ENCODE data around the gene GLIPR2. TPM values are rescaled to one million over a fixed set of nuclear protein-coding genes. Genes with fewer than 3 reads are reported as not detected.
A peak's percentile ranks its signal among the peaks of the same experiment; 100 is the strongest.

GLIPR2 gene
- total and polyA plus RNA-seq, 2 of the 4 experiments (the other 2 are of a cell fraction), result 35.8 to 43.3 TPM

- Histone ChIP-seq H3K27ac (ENCODE audit: insufficient read depth, low read length) (no peak overlapping the region), H2AK5ac (ENCODE audit: low read depth, low read length) (no peak overlapping the region), H3K56ac (ENCODE audit: extremely low read depth, insufficient read depth, low read length) (no peak overlapping the region), H3K18ac (ENCODE audit: low read depth, low read length) (no peak overlapping the region), H3K36me3 (ENCODE audit: control insufficient read depth, insufficient read depth, low read length) (peaks cover 13% of the 10 kb centered on the region), H3K9ac (ENCODE audit: low read depth, low read length) (no peak overlapping the region; the same call in 1 of the 2 replicates), H2AFZ (replicated peaks; ENCODE audit: low read length, poor library complexity) (no peak overlapping the region), H2BK120ac (ENCODE audit: low read depth, low read length) (no peak overlapping the region), H2BK15ac (ENCODE audit: low read depth, low read length) (no peak overlapping the region), H3K27me3 (ENCODE audit: control insufficient read depth, insufficient read depth, low read length) (no peaks in the 10 kb centered on the region), H3K4me3 (ENCODE audit: insufficient read depth, low read depth, low read length) (no peak overlapping the region), H3K23ac (ENCODE audit: low read depth, low read length) (peak overlapping the region; percentile 86; the same call in 1 of the 2 replicates), H3K79me1 (ENCODE audit: low read depth in 1 of 2, low read length in 2 of 2) (peaks cover 8 to 61% of the 10 kb centered on the region in 2 experiments; a peak in 3 of 4 replicates), H3K14ac (replicated peaks; ENCODE audit: low read depth, low read length) (no peak overlapping the region), H2AK9ac (replicated peaks; ENCODE audit: low read depth, low read length, poor library complexity) (no peak overlapping the region), H3K9me1 (ENCODE audit: insufficient read depth, low read length) (peaks cover 12% of the 10 kb centered on the region), H2BK5ac (ENCODE audit: low read depth, low read length, poor library complexity, severe bottlenecking) (peak overlapping the region; percentile 32), H2BK20ac (ENCODE audit: low read depth, low read length) (no peak overlapping the region), H4K5ac (ENCODE audit: low read depth, low read length) (no peak overlapping the region), H4K91ac (ENCODE audit: insufficient read depth, low read depth, low read length) (no peak overlapping the region), H3K9me3 (ENCODE audit: control insufficient read depth, insufficient read depth, low read length) (no peaks in the 10 kb centered on the region), H4K20me1 (ENCODE audit: insufficient read depth, low read length) (peaks cover 59% of the 10 kb centered on the region), H3K4me2 (ENCODE audit: low read depth, low read length) (peak overlapping the region; percentile 62), H4K8ac (ENCODE audit: low read depth in 2 of 2, low read length in 2 of 2) (peak overlapping the region in 1 of 2 experiments; percentile 31; a peak in 1 of 4 replicates), H3K4ac (ENCODE audit: low read depth, low read length) (no peak overlapping the region), H3K4me1 (ENCODE audit: control insufficient read depth, insufficient read depth, low read length) (peaks cover 11% of the 10 kb centered on the region)
- ChIA-PET CTCF (interaction anchor here (0.6 kb wide), 1 partner anchor 75 kb away, joined by 3 read pairs; no protein-coding TSS in a partner anchor), POLR2A (ENCODE audit: unreplicated experiment) (no interaction called here)
- peak; percentile 25 for DNase-seq
- intact Hi-C loops (cut with micrococcal nuclease) (loop anchor here (5.0 kb wide), 2 partner anchors 92 to 133 kb away; no protein-coding TSS in a partner anchor), in situ Hi-C loops (cut with MboI; ENCODE audit: low sequenced_read_pairs) (no loop called here), dilution Hi-C loops (cut with HindIII; ENCODE audit: low sequenced_read_pairs, unreplicated experiment) (no loop called here)
- WGBS, 2 experiments (ENCODE audit: extremely low coverage in 2 of 2, insufficient read length in 1 of 2), result 75% methylated on average over 2 of the region's 4 CpGs; no CpG with 5 or more reads in 1 of the 2 experiments
- BruUV-seq (replicated peaks), result no TSS peak
- TF ChIP-seq MXI1 (IDR thresholded peaks at IDR 0.05; ENCODE audit: borderline replicate concordance, low read depth, low read length) (no peak), RAD21 (IDR thresholded peaks at IDR 0.05; ENCODE audit: low read length) (no peak), USF2 (IDR thresholded peaks at IDR 0.05; ENCODE audit: low read depth, low read length) (no peak), NFE2L2 (IDR thresholded peaks at IDR 0.05; ENCODE audit: low read depth, low read length) (no peak), FOS (IDR thresholded peaks at IDR 0.05; ENCODE audit: low read depth, low read length) (no peak), MAFK (IDR thresholded peaks at IDR 0.05; ENCODE audit: low read depth, low read length) (no peak), CHD1 (IDR thresholded peaks at IDR 0.05; ENCODE audit: low read depth, low read length) (no peak), MAZ (IDR thresholded peaks at IDR 0.05; ENCODE audit: borderline replicate concordance, low read depth, low read length) (no peak), CEBPB (IDR thresholded peaks at IDR 0.05; ENCODE audit: low read depth, low read length) (no peak), SMC3 (IDR thresholded peaks at IDR 0.05; ENCODE audit: low read depth, low read length) (no peak), RFX5 (IDR thresholded peaks at IDR 0.05; ENCODE audit: low read depth, low read length) (no peak), CTCF (conservative IDR thresholded peaks at IDR 0.05; ENCODE audit: low read depth, low read length) (no peak), BHLHE40 (IDR thresholded peaks at IDR 0.05; ENCODE audit: low read depth, low read length) (no peak), POLR2A (IDR thresholded peaks at IDR 0.05; ENCODE audit: low read depth, low read length) (no peak), RCOR1 (IDR thresholded peaks at IDR 0.05; ENCODE audit: insufficient replicate concordance, low read length) (no peak)
- no peak for ATAC-seq (ENCODE audit: low read depth)
Observed at GRCh38 chr9:36194326-36195000, 57.9 kb downstream of the GLIPR2 start.
